ENCODE results near the gene WDR48. TPM values are rescaled to one million over a fixed set of nuclear protein-coding genes. Genes with fewer than 3 reads are reported as not detected.

Gene WDR48
- total RNA-seq, 1 experiment from 2014 or later = 19.3 TPM

DNA sequence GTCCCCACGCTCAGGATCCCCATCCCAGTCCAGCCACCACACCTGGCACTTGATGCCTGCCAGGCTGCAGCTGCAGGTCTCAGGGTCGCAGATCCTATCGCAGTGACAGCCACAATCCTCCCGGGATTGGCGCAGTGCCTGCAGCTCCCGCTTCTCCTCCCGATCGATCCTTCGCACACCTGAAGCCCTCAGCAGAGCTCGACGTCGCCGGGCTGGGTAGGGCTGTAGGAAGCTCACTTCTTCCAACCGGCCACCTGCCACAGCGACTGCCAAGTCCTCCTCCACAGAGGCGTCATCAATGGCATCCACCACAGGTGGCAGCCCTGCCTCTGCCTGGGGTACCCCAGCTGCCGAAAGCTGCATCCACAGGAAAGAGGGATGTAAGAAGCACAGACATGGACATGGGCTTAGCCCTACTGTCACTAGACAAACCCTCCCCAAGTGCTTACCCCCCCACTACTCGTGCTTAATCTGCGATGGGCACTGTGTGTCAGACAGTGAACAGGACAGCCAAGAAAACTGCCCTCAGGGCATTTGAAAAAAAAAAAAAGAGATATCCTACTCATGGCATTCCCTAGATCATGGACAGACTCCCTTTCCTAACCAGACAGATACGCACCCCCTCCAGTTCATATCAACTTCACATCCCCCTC, 92.4 kb downstream of the WDR48 start:
- Histone ChIP-seq H3K4me1 (ENCODE audit: insufficient read depth, low read length, poor library complexity, severe bottlenecking) (peaks cover 25% of the 10 kb centered on the region), H3K27me3 (replicated peaks; ENCODE audit: insufficient read depth, low read depth, low read length, poor library complexity) (no peaks in the 10 kb centered on the region), H3K27ac (ENCODE audit: low read depth, low read length, poor library complexity, severe bottlenecking) (no peak overlapping the region), H3K9me3 (ENCODE audit: low read depth, low read length, poor library complexity, severe bottlenecking) (no peaks in the 10 kb centered on the region), H3K36me3 (ENCODE audit: insufficient read depth, low read length, poor library complexity, severe bottlenecking) (peaks cover 22% of the 10 kb centered on the region), H3K4me3 (ENCODE audit: low read depth, low read length, poor library complexity, severe bottlenecking) (no peak overlapping the region)
- ChIA-PET CTCF (no interaction called here), POLR2A (ENCODE audit: low non-redundant PET) (no interaction called here)
- no TSS peak for BruUV-seq (replicated peaks)
- no peak for DNase-seq (ENCODE audit: low spot score)
- TF ChIP-seq EZH2 (IDR thresholded peaks at IDR 0.05; ENCODE audit: borderline replicate concordance, low read depth, low read length, poor library complexity, severe bottlenecking) = no peak
- intact Hi-C loops (cut with micrococcal nuclease; ENCODE audit: unreplicated experiment) = no loop called here

DNA sequence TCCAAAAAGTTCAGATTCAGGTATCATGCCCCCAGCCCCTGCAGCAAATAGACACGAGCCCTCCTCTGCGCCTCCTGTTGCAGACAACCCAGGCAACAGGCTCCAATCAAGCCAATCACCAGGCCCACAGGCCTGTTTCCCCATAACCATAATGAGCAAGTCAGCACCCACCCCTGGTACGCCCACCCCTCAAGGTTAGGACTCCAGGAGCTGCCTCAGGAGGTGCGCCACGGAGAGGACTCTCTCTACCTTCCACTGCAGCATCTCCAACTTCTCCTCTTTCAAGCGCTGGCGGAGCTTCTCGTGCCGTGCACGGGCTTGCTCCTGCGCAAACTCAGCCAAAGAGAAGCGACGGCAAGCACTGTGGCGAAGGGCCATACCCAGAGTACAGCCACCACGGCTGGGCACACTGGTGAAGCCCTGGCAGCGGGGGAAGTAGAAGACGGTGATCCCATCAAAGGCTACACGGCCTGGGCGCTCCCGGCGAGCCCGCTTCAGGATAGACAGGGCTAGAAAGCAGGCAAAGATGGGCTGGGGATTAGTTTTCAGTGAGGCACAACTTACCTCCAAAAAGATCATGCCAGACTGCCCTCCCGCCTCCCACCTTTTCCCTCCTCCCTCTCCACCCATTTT, 93.0 kb downstream of the WDR48 start:
- BruUV-seq (replicated peaks) = no TSS peak
- peaks cover 32% of the 10 kb centered on the region for H3K4me1 ChIP-seq (ENCODE audit: insufficient read depth, low read length, poor library complexity, severe bottlenecking)
- no peak for TF ChIP-seq EZH2 (IDR thresholded peaks at IDR 0.05; ENCODE audit: borderline replicate concordance, low read depth, low read length, poor library complexity, severe bottlenecking)
- TF ChIP-seq, protein P1, sequence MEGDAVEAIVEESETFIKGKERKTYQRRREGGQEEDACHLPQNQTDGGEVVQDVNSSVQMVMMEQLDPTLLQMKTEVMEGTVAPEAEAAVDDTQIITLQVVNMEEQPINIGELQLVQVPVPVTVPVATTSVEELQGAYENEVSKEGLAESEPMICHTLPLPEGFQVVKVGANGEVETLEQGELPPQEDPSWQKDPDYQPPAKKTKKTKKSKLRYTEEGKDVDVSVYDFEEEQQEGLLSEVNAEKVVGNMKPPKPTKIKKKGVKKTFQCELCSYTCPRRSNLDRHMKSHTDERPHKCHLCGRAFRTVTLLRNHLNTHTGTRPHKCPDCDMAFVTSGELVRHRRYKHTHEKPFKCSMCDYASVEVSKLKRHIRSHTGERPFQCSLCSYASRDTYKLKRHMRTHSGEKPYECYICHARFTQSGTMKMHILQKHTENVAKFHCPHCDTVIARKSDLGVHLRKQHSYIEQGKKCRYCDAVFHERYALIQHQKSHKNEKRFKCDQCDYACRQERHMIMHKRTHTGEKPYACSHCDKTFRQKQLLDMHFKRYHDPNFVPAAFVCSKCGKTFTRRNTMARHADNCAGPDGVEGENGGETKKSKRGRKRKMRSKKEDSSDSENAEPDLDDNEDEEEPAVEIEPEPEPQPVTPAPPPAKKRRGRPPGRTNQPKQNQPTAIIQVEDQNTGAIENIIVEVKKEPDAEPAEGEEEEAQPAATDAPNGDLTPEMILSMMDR (conservative IDR thresholded peaks at IDR 0.05; ENCODE audit: low read depth, low read length) = no peak
- CTCF ChIA-PET = no interaction called here
- POLR2A ChIA-PET (ENCODE audit: low non-redundant PET) = no interaction called here
- no peaks in the 10 kb centered on the region for H3K9me3 ChIP-seq (ENCODE audit: low read depth, low read length, poor library complexity, severe bottlenecking)
- intact Hi-C loops (cut with micrococcal nuclease; ENCODE audit: unreplicated experiment) = no loop called here
- H3K27me3 ChIP-seq (replicated peaks; ENCODE audit: insufficient read depth, low read depth, low read length, poor library complexity) = no peaks in the 10 kb centered on the region
- no peak overlapping the region for H3K4me3 ChIP-seq (ENCODE audit: low read depth, low read length, poor library complexity, severe bottlenecking)
- DNase-seq (ENCODE audit: low spot score) = no peak
- peaks cover 22% of the 10 kb centered on the region for H3K36me3 ChIP-seq (ENCODE audit: insufficient read depth, low read length, poor library complexity, severe bottlenecking)
- no peak overlapping the region for H3K27ac ChIP-seq (ENCODE audit: low read depth, low read length, poor library complexity, severe bottlenecking)

DNA sequence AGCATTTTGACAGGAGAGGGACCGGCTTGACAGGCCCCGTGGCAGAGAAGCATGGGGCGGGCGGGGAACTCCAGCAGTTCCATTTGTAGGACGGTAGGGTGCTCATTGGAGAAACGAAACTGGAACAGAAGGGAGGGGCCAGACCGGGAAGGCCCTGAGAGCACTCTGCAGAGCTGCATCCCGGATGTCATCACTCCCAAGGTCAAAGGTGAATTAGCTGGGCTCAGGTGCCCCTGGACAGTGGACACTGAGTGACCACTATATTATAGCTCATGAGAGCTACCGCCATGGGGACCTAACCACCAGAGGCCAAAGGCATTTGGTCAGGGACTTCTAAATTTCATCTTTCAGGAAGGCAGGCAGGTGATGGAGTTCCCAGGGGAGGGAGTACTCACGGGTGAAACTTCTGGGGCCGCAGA, 94.3 kb downstream of the WDR48 start:
- Histone ChIP-seq H3K27ac (ENCODE audit: low read depth, low read length, poor library complexity, severe bottlenecking) (no peak overlapping the region), H3K4me3 (ENCODE audit: low read depth, low read length, poor library complexity, severe bottlenecking) (no peak overlapping the region), H3K4me1 (ENCODE audit: insufficient read depth, low read length, poor library complexity, severe bottlenecking) (peaks cover 44% of the 10 kb centered on the region), H3K36me3 (ENCODE audit: insufficient read depth, low read length, poor library complexity, severe bottlenecking) (peaks cover 22% of the 10 kb centered on the region), H3K9me3 (ENCODE audit: low read depth, low read length, poor library complexity, severe bottlenecking) (no peaks in the 10 kb centered on the region), H3K27me3 (replicated peaks; ENCODE audit: insufficient read depth, low read depth, low read length, poor library complexity) (no peaks in the 10 kb centered on the region)
- DNase-seq (ENCODE audit: low spot score) = no peak
- intact Hi-C loops (cut with micrococcal nuclease; ENCODE audit: unreplicated experiment) = no loop called here
- BruUV-seq (replicated peaks) = no TSS peak
- TF ChIP-seq EZH2 (IDR thresholded peaks at IDR 0.05; ENCODE audit: borderline replicate concordance, low read depth, low read length, poor library complexity, severe bottlenecking) = no peak
- TF ChIP-seq, protein P1 (conservative IDR thresholded peaks at IDR 0.05; ENCODE audit: low read depth, low read length) = no peak
- POLR2A ChIA-PET (ENCODE audit: low non-redundant PET) = no interaction called here
- CTCF ChIA-PET = no interaction called here

Small RNA genes within 50 kb of the gene (microRNA-seq; reads per million reads assigned to microRNA genes)
- not detected for gene MIR6822

Other genes starting within 250 kb of the WDR48 start
- not detected in 2 replicates for gene SCN10A, start 235.8 kb upstream of the WDR48 start, total RNA-seq (2021)
- gene SCN11A, start 72 bp upstream of the WDR48 start, total RNA-seq (2021) = not detected in 2 replicates
- gene GORASP1, start 55.6 kb downstream of the WDR48 start, total RNA-seq (2021) = 24.3 and 29.2 TPM in 2 replicates
- gene TTC21A, start 55.7 kb downstream of the WDR48 start, total RNA-seq (2021) = 1.4 and 2.1 TPM in 2 replicates
- gene CSRNP1, start 101.6 kb downstream of the WDR48 start, total RNA-seq (2021) = 7.1 and 9.7 TPM in 2 replicates
- not detected in 2 replicates for gene XIRP1, start 140.6 kb downstream of the WDR48 start, total RNA-seq (2021)
- gene CX3CR1, start 228.0 kb downstream of the WDR48 start, total RNA-seq (2021) = not detected in 2 replicates